HG03439 (cell line): ENCODE data around the gene PRKCE.
"Not testable (repeated sequence)": the region's sequence is repeated elsewhere in the genome, so short reads cannot be mapped to it uniquely, and the experiment has no call there.

Experiments used
- ATAC-seq: cut with Tn5 transposase; IDR thresholded peaks from one replicate; pipeline ENCODE4 v1.9.1; 2021; ENCODE audit warnings: mild to moderate bottlenecking, moderate library complexity; ENCODE audit not compliant: unreplicated experiment

The PRKCE gene

DNA sequence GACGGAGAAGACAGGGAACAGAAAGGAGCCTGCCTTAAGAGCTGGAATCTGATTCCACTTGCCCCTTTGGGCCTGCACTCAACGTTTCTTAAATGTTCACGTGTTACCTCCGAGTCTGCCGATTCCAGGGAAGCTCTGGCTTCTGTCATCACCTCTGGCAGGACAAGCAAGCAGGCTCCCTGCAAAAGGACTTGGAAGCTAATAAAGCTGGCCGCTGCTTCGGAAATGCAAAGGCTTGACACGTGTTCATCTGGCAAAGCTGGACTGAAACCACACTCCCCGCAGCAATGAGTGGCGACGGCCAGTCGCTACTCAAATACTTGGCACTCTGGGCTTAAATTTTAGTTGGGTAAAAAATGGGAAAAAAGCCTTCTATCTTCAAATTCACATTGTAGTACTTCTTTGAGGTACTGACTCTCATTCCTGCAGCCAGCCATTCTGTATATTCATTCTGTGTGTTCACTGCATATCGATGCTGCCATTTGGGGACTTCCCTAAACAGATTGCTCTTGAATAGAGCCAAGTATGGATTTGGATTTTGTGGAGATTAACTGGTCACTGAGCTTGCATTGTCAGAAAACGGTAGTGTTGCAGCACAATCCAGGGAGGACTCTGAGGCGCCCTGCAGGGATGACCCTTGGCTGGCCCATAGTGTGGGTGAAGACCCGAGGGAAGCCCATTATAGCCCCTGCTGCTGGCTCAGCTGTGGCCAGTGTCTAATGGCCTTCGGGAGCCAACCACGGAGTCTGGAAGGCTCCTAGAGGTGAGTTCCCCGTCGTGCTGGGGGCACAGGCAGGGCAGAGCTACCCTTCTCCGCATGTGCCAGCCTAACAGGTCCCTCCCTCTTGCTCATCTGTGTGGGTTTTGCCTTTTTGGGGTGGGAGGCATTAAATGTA lies 231.5 kb downstream of the PRKCE start:
- ATAC-seq: no peak

DNA sequence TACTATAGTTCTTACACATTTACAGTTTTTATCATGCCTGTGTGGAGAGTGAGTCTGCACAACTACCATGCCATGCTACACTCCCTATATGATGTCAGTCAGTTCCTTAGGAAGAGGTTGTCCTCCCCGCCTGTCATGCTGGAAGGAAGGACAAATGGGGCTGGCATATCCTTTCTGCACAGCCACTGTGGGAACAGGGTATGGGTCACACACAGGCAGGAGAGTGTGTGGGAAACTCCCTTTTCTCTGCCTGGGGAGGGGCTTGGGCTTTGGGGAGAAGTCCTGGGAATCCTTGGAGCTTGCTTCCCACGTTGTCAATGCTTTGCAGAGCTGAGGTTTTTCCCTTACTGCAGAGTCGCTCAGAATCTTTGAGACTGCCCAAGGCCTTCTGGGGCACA lies 232.1 kb downstream of the PRKCE start:
- no peak for ATAC-seq

DNA sequence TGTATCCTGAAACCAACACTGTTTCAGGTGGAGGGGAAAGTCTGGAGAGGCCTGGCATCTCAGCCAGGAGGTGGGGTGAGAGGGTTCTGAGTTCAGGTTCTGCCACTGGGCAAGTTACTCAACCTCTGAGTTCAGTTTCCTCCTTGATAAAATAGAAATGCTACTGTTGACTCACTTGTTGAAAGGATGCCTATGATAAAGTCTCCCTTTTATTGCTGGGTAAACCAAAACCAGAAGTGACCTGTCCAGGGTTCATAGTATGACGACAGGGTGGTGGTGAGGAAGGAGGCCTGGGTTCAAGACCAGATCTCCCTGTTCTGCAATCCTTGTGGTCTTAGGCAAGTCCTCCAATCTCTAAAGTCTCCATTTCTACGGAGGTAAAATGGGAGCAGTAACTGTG lies 232.7 kb downstream of the PRKCE start:
- ATAC-seq: no peak

DNA sequence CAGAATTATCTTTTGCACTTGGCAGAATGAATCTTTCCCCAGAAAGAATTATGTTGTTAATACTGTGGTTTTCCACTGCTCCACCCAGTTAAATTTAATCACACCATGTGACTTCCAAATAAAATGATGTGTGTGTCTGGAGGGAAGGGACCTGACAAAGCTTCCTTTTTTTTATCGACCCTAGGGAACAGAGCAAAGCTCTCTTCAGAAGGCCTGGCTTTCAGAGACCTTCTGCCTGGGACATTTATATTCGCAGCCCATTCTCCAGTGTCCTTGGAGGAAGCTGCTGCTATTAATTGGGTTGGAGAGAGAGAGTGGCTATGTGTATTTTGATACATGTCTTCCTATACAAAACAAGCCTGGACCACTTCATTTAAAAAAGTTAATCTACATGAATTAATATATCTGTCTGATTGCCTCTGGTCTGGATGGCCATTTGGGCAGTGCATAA lies 233.7 kb downstream of the PRKCE start:
- no peak for ATAC-seq

DNA sequence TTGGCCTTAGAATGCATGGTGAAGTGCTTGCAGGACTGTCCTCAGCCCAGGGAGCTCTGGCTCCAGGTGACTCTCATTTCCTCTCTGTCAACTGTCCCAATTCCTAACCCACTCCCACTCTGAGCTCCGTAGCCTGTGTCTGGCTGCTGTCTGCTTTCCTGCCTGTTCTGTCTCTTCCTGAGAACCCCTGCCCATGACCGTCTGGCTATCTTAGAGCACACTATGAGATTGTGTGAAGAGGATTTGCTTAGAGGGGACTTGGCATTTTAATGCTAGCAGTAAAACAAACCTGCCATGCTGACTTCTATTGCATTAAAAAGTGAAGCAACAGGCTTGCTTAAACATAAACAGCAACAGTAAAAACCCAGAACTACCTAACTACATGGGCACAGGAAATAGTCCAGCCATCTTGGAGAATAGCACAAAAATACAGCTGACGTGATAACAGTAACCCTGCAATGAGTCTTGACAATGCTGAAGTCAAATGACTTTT lies 234.7 kb downstream of the PRKCE start:
- ATAC-seq: no peak

DNA sequence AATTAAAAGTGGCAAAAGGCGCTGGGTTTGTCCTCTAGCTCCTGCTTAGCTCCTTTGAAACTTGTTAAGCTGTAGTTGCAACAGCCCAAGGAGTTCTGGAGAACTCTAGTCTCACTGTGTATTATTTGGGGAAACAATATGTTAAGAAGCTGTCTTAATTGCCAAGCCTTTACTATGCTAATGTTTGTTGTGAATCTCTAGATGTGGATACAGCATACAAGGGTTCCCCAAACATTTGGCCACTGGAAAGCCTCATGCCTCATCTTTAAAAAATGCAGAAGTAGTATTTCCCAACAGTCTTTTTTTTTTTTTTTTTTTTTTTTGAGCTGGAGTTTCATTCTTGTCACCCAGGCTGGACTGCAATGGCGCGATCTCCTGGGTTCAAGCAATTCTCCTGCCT lies 236.7 kb downstream of the PRKCE start:
- no peak for ATAC-seq

DNA sequence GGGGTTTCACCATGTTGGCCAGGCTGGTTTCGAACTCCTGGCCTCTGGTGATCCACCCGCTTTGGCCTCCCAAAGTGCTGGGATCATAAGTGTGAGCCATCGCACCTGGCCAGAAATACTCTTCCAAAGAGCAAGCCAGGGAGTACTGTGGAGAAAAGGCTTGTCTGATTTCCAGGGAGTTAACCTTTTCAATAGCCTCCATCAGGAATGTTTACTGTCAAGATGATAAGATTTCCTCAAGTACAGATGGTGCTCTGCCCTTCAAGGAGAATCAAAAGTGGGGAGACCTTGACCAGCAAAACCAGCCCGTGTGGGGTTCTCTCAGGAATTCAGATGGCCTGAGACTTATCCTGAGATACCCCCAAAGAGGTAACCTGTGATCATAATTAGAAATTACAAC lies 237.2 kb downstream of the PRKCE start:
- ATAC-seq: no peak

DNA sequence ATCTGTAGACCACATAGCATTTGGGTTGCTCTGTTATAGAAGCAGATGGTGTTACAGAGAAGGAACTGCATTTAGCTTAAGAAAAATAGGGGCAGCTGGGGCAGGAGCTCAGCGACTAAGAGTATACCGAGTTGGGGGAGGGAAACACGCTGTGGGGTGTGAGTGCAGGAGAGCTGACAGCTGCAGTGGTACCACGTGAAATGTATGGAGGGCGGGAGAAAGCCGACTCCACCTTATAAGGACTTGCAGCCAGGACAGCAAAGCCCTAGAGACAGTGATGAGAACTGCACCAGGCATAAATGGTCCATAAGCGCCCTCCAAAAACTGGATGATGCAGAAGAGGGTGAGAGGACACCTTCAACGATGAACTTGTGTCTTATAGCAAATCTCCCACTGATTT lies 237.6 kb downstream of the PRKCE start:
- peak; percentile 77 for ATAC-seq

DNA sequence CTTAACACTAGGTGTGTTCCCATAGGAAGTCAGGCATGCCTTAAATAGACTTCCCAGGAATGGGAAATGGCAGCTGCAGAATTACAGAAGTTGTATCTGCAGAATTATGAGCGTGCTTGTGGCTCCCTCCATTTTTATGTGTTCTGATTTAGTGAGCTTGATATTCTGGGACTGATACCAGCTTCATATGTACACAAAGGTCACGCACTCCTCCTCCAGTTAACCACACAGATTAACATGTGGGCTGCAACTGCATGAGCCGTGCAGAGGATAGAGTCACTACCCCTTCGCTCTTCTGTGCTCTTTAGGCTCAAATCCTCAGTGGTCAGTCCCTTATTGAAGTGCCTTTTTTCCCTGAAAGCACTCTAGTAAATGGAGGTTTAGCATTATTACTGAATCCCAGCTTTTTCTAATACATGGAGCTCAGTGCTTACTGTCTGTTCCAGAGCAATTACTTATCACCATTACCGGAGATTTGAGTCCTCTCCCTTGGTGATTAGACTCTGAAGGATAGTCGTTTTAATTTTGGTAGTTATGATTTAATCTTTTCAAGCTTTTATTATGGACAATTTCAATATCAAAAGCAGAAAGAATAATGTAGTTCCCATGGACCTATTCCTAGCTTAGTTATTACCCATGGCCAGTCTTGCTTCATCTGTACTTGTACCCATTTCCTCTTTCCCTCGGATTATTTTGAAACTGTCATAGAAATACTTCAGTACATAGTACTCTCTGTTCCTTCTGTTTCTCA lies 238.3 kb downstream of the PRKCE start:
- ATAC-seq: no peak

DNA sequence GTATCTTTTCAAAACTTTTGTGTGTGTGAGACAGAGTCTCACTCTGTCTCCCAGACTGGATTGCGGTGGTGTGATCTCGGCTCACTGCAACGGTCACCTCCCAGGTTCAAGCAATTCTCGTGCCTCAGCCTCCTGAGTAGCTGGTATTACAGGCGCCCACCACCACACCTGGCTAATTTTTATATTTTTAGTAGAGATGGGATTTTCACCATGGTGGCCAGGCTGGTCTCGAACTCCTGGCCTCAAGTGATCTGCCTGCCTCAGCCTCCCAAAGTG lies 238.8 kb downstream of the PRKCE start:
- not testable (repeated sequence) for ATAC-seq

DNA sequence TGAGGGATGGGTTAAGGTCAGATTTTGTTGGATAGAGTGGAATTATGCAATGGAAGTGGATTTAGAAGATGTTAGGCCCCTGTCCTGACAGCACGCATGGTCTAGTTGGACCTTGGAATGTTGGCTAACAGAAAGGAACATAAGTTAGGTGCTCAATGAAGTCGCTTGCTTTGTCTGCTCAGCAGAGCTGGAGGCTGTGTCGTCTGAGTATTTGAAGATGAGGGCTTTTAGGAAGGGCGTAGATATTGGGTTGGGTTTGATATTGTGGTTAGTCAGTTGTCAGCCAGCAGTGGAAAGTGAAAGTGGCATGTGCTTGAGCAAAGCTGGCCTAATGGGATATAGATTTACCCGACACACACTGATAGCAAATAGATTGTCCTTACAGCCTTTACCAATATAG lies 239.3 kb downstream of the PRKCE start:
- ATAC-seq: no peak

DNA sequence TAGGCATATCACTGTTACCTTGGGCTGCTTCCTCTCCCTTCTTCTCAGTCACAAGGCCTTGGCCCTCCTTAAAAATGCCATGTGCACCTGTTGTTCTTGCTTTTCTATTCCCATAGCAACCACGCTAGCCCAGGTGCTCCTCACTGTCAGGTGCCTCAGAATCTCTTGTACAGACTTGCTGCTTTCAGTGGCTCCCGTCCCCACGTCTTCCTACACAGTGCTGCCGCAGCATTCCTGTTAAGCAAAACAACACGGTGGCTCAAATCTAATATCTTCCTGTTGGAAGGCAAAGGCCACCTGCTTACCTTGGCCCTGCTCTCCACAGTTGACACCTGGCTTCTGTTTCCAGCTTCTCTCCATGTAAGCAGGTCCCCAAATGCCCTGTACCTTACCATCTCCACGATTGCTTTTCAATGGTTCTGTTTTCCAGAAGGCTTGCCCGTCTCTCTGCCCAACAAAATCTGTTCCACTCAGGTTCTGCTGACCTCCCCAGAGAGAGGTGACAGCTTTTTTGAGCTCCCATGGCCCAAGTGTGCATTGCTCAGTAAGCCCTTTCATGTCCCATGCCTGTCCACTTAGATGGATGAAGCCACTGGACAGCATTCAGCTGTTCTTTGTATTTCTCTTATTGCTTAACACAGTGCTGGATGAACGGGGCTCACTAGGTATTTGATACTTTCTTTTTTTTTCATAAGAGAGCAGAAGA lies 240.4 kb downstream of the PRKCE start:
- no peak for ATAC-seq

DNA sequence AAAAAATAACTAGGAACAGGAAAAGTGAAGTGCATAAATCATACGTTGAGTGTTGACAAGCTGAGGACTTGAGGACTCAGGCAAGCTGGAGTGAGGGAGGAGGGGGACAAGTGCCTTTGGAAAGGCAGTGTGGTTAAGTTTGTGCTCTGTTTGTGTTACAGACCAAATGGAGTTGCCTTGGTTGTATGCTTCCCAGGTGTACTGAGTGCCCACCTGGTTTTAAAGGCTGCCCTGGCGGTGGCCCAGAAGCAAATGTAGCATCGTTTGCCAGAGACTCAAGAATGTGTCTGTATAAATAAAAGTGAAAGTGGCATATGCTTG lies 240.9 kb downstream of the PRKCE start:
- ATAC-seq: no peak

DNA sequence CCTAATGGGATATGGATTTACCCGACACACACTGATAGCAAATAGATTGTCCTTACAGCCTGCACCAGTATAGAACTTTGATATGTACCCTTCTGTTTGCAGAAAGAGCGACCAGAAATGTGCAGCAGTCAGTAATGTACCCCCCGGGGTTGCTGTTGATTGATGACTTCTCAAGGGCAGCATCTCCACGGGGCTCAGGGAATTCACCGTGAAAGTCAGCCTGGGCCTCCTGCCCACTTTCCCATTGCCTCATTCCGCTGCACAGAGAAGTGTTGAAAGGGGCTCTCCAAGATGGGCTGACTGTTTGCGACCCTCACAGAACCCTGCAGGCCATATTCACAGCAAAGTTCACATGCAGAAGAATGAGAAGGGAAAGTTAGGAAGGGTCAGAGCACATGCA lies 241.3 kb downstream of the PRKCE start:
- no peak for ATAC-seq

DNA sequence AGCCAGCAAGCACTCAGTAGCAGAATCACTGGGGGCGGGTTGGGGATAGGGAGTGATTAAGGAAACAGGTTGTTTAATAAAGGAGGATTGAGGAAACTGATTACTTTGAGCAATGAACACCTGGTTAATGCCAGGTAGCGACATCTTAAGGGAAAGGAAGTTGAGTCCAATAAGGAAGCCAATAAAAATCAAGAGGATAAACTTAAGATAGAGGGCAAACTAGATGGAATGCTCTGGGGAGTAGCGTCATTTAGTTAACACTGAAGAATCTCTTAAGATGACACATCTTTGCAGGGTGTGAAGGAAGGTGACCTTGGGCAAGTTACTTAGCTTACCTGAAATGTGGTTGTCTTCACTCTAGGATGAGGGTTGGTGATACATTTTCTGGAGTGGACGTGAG lies 242.7 kb downstream of the PRKCE start:
- no peak for ATAC-seq

DNA sequence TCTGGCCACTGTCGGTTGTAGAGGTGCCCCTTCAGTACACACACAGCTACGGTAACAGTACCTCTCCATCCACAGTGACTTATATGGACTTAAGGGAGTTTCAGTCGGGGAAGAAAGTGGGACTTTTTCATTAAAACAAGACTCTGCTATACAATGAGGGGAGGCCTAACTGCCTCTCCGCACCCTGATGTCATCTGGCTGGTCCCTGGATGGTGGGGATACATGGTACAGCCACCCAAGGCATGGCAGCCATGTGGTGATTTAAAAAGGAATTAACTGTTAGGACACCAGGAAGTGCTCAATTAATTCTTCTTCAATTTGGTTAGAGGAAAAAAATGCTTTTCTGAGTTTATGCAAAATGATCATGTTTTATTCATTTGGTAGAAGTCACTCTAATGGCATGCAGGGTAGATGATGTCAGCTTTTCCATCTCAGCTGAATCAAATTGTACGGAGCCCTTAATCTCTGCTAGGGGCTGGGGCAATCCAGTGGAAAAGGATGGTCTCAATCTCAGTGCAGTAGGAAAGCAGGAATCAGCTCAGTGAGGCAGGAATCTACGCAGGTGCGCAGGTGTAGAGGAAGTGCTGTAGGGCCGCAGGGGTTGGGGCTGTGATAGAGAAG lies 243.9 kb downstream of the PRKCE start:
- ATAC-seq: no peak

DNA sequence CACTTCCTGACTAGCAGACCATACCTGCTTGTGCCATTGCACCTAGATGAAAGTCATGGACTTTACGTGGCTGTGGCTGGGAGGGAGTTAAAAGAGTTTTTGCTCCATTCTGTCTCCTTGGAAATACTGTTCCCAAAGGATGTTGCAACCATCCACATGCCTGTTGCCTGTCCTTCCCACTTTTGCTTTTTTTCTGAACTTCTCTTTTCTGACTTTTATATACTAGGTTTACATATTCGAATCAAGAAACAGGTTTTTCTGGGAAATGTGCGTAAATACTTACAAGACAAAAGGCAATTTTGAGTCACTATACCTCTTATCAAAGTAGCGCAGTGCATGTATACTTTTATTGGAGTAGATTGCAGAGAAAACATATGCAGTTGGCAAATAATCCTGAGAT lies 244.8 kb downstream of the PRKCE start:
- no peak for ATAC-seq

DNA sequence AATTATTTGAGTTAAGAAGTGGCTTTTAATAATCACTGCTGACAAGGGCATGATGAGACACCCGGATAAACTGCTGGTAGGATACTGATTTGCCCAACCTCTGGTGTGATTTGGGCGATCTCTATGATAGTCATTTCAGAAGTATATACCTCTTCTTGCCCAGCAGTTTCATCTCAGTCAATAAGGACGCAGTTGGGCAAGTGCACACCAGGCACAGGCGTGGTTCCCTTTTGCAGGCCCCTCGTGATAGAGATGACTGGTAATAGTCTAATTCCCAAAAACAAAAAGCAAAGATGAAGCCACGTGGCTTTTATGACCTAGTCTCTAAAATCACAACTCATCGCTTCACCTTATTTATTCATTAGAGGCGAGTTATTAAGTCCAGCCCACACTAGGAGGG lies 246.4 kb downstream of the PRKCE start:
- no peak for ATAC-seq

DNA sequence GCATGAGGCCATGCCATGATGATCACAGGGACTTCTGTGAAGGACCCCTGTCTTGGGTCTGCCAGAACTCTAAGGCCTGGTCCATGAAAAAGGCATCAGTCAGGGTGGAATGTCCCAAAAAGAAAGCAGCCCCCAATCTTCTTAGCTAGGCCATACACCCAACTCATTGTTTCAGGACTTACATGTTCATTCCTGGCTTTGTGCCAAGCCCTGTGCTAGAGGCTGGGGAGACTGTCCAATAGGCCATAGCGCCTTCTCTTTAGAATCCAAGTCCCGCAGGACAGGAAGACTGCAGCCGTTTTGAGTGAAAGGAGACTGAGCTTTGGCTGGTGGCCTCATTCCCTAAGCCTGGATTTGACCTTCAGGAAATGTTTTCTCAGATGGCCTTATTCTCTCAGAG lies 247.3 kb downstream of the PRKCE start:
- ATAC-seq: no peak

DNA sequence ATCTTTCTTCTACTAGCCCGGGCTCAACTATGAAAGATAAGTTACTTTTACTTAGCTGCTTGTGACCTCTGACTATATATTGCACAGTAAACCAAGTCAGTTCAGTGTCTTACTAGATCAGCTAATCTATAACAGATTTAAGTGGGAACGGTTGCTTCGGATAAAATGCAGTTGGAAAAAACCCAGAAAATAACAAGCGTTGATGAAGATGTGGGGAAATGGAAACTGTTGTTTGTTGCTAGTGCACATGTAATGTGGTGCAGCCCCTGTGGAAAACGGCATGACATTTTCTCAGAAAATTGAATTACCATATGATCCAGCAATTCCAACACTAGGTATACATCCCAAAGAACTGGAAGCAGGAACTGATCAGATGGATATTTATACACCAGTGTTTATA lies 248.5 kb downstream of the PRKCE start:
- ATAC-seq: no peak

DNA sequence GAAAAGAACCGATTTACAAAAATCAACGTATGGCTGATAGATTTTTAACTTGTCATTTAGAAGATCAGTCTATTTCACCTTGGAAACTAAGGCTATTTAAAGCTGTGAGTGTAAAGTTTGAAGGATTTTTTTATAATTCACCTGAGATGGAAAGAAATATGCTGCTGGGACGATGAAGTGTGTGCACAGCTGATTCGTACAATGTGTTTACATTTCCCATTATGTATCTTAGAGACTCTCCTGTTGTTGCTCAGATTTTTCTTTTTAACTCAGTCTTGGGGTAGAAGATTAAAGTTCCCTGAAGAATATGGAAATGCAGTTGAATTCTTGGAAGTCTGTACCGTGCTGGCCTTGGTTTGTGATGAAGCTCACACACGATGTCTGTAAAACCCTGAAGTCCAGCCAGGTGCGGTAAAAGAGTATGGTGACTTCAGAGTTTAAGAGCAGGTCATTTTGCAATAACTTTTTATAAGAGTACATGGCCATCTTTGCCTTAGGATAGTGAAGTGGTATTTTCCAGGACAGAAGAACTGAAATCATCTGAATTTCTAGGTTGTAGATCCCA lies 250.1 kb downstream of the PRKCE start:
- ATAC-seq: no peak
